Esophagus (tissue), 2 donors: Measurements from ENCODE around the gene TMIE. TPM values are rescaled to one million over a fixed set of nuclear protein-coding genes. Genes with fewer than 3 reads are reported as not detected.

ENCODE experiments used
- H3K27ac ChIP-seq, 2 donors: one replicate each; pipeline ENCODE4 v1.5.1; 2013; ENCODE audit warnings: low read depth in 2 of 2, mild to moderate bottlenecking in 2 of 2, inconsistent platforms in 1 of 2, low read length in 1 of 2, moderate library complexity in 1 of 2
- H3K27me3 ChIP-seq, 2 donors: one replicate each; pipeline ENCODE4 v1.6.1; 2013; ENCODE audit warnings: low read length in 2 of 2, control low read depth in 1 of 2, mild to moderate bottlenecking in 1 of 2; ENCODE audit not compliant: insufficient read depth in 2 of 2, control insufficient read depth in 1 of 2
- H3K36me3 ChIP-seq, 2 donors: one replicate each; pipeline ENCODE4 v1.6.1; 2013; ENCODE audit warnings: low read length in 1 of 2; ENCODE audit not compliant: control insufficient read depth in 2 of 2, insufficient read depth in 2 of 2
- H3K4me1 ChIP-seq, 2 donors: one replicate each; pipeline ENCODE4 v1.6.1; 2013; ENCODE audit warnings: low read length in 1 of 2; ENCODE audit not compliant: control insufficient read depth in 2 of 2, insufficient read depth in 2 of 2
- H3K4me3 ChIP-seq, 2 donors: one replicate each; pipeline ENCODE4 v1.5.1; 2013; ENCODE audit warnings: low read length in 2 of 2, mild to moderate bottlenecking in 2 of 2, low read depth in 1 of 2, moderate library complexity in 1 of 2
- H3K9me3 ChIP-seq, 2 donors: one replicate each; pipeline ENCODE4 v1.6.1; 2013; ENCODE audit warnings: mild to moderate bottlenecking in 2 of 2, low read depth in 1 of 2, low read length in 1 of 2, moderate library complexity in 1 of 2; ENCODE audit not compliant: control insufficient read depth in 2 of 2, insufficient read depth in 1 of 2
- WGBS, 2 donors: extraction: QIAGEN DNeasy Blood & Tissue Kit; methylation state at CpG; one replicate each; pipeline ENCODE4 v1.1.7; 2013; 5-methylcytosine and 5-hydroxymethylcytosine counted together
- polyA plus RNA-seq, 2 donors: library from polyadenylated mRNA; stranded (reverse); fragments of 200-250 nt; gene quantifications; one replicate each; pipeline ENCODE4 v1.2.3, GENCODE V29; 2013
- donor health status: healthy with polysubstance abuse.
- donor health status: Bipolar disorder and iron deficiency.

Gene TMIE
- polyA plus RNA-seq, 2 donors: 1.2 to 2.5 TPM

DNA sequence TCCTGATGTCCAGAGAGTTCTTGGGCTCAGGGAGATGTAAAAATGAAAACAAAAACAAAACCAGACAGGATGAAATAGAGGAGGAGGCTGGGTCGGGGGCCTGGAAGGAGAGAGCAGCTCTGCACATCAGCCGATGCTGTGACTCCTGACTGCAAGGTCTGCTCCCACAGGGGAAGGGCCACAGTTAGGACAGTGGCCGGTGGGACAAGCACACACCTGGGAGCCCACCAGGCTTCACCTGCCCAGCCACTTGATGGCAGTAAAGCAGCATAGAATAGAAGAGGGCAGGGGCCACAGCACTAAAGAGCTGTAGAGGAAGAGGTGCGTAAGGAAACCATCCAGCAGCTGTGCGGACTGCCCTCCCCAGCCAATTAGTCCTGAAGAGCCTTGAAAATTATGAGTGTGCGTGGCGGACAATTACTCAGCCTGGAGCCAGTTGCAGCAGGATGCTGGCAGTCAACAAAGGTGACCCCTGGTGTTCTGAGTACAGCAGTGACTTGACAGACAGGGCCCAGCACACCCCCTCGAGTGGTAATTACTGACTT is 37.5 kb upstream of the TMIE start:
- no peak overlapping the region for H3K4me3 ChIP-seq
- H3K36me3 ChIP-seq: no peaks in the 10 kb centered on the region
- H3K9me3 ChIP-seq: no peaks in the 10 kb centered on the region
- H3K27ac ChIP-seq: no peak overlapping the region
- H3K4me1 ChIP-seq: peaks cover 3 to 19% of the 10 kb centered on the region in 2 donors
- WGBS, 2 donors: 69 to 72% methylated on average over 8 of the region's 8 CpGs
- no peaks in the 10 kb centered on the region for H3K27me3 ChIP-seq

DNA sequence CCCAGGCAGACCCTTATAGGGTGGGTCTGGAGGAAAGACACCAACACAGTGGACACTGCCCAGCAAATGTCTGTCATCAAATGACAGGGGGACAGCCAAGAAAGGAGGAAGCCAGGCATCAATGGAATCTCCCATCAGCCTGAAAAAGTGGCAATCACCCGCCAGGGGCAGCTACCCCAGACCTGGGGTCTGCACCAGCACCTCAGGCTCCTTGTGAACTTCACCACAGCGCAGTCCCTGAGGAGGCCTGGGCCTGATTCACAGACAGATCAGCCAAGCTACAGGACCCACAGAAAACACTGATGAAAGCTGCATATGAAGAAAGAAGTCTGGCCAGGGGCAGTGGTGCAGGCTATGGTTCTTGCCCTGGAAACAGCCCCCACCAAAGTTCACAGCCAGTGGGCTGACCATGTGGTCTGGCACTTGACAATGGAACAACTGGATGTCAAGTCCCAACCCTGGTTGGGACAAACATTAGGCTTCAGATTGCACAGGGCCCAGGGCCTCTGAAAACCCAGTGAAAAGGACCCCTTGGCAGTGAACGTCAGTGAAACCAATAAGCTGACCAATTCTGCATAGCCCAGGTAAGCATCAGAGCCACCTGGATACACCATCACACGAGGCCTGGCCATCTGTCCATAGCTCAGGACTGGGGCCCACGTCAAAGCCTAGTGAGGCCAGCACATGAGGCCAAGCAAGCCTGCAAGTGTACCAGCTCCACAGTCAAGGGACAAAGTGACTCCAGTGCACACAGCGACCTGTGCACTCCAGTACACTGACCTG is 36.8 kb upstream of the TMIE start:
- H3K27me3 ChIP-seq: no peaks in the 10 kb centered on the region
- H3K4me3 ChIP-seq: no peak overlapping the region
- H3K9me3 ChIP-seq: no peaks in the 10 kb centered on the region
- 91% methylated on average over 6 of the region's 6 CpGs for WGBS, 2 donors
- H3K36me3 ChIP-seq: no peaks in the 10 kb centered on the region
- H3K27ac ChIP-seq: no peak overlapping the region
- peaks cover 3 to 19% of the 10 kb centered on the region in 2 donors for H3K4me1 ChIP-seq

DNA sequence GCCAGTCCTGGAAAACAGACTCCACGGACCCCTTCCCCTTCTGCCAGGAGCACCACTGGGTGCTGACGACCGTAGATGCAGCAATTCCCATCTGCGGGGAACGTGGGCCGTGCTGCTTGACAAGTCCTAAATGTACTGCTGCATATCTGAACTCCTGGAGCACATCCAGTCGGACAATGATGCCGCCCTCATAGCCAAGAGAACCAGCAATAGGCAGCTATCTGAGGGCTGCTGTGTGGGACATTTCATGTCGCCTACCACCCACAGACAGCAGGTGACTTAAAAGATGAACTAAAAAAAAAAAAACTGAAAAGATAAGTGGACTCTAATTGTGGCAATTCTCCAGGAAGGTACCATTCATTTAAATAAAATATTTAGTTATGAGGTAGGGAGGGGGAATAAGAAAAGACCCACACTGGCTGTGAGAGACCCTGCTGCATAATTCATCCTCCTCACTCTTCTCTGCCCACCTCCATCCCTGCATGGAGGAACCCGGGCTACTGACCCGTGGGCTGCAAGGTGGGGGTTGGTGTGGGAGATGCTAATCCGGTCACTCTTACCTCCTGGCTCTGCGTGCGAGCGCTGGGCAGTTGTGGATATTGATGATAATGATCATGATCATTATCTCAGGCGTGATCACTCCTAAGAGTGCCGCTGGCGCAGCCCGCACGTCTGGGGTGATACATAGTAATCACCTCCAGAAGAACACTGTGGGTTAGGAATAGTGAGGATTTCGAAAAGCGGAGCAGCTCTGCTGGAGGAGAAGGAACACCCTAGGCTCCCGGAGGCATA is 36.0 kb upstream of the TMIE start:
- WGBS, 2 donors: 74 to 80% methylated on average over 22 to 23 of the region's 23 CpGs
- no peaks in the 10 kb centered on the region for H3K9me3 ChIP-seq
- no peak overlapping the region for H3K4me3 ChIP-seq
- H3K27me3 ChIP-seq: no peaks in the 10 kb centered on the region
- H3K36me3 ChIP-seq: peaks cover 0 to under 1% of the 10 kb centered on the region in 2 donors
- H3K4me1 ChIP-seq: peaks cover 3 to 15% of the 10 kb centered on the region in 2 donors
- no peak overlapping the region for H3K27ac ChIP-seq

DNA sequence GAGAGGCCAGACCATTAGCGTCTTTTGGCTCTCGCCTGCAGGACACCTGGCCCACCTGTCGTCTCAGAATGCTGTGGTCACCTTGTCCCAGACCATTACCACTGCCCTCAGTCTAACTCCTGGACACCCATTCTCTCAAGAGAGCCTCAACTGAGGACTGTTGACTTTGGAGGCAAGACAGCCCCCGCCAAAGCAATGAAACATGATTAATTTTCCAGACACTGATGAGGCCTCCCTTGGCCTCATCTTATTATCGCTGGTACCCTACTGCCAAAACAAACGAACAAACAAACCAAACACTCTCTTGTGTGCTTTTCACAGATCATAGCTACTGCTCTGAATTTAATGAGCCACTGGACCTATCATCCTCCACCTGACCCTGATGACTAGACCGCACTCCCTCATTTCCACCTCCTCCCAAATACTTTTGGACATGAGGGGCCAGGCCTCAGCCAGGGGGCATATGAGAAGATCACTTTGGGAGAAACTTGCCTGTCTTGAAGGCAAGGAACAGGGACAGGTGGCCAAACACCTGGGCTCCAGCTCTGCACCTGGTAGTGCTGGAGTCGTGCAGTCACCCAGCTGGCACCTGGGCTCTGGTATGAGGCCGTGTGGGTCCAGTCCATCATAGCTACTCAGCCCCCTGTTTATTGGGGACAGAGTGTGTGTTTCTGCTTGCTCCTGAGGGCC is 35.3 kb upstream of the TMIE start:
- Histone ChIP-seq H3K9me3 (no peaks in the 10 kb centered on the region), H3K27ac (no peak overlapping the region), H3K36me3 (peaks cover 0 to 8% of the 10 kb centered on the region in 2 donors), H3K4me3 (no peak overlapping the region), H3K27me3 (no peaks in the 10 kb centered on the region), H3K4me1 (peaks cover 0 to 9% of the 10 kb centered on the region in 2 donors)
- 80 to 81% methylated on average over 9 of the region's 9 CpGs for WGBS, 2 donors

DNA sequence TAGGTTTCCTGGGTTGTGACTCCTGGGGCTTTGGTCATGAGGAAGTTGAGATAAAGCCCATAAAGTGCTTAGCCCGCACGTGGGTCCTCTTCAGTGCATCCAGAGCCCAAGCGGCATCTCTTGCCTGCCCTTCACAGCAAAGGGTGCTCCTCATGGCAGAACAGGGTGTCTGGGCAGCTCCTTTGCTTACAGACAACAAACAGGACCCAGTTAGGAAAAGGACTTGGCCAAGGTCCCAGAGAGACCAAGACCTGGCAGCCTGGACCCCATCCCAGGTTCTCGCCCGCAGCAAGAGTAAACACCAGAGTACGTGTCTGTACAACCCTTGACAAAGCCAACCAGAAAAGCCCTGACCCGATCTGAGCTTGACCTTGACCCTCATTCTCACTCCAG is 34.7 kb upstream of the TMIE start:
- WGBS, 2 donors: 49 to 62% methylated on average over 7 of the region's 7 CpGs

DNA sequence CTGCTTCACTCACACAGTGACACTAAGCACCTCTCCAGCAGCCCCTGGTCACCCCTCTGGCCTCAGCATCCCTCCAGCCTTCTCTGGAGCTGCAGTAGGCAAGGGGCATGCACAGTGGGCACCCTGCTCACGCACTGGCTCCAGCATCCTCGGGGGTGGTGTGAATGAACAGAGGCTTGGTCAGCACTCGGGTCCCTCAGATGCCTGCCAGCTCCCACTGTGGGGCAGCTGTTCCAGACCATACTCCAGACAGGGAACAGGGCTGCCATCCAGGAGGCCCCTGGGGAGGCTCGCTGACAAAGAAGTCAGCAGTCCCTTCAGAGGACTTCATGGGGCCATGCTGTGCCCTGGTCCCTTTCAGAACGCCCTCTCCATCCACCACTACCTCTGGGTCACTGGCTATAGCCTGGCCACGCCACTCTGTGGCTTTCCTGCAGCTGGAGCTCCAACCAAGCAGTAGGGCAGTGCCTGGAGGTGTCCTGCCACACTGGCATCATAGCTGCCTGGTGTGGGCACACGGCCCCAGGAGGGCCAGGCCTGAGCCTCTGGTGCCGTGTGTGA is 34.1 kb upstream of the TMIE start:
- H3K27ac ChIP-seq: no peak overlapping the region
- no peaks in the 10 kb centered on the region for H3K9me3 ChIP-seq
- no peaks in the 10 kb centered on the region for H3K27me3 ChIP-seq
- H3K4me3 ChIP-seq: no peak overlapping the region
- peaks cover 0 to 20% of the 10 kb centered on the region in 2 donors for H3K36me3 ChIP-seq
- WGBS, 2 donors: 78 to 86% methylated on average over 8 of the region's 8 CpGs
- peaks cover 0 to 4% of the 10 kb centered on the region in 2 donors for H3K4me1 ChIP-seq

More for the DNA sequence above, 34.7 kb upstream of the TMIE start:
- Histone ChIP-seq H3K27me3 (no peaks in the 10 kb centered on the region), H3K4me1 (peaks cover 0 to 4% of the 10 kb centered on the region in 2 donors), H3K4me3 (no peak overlapping the region), H3K9me3 (no peaks in the 10 kb centered on the region), H3K36me3 (peaks cover 0 to 13% of the 10 kb centered on the region in 2 donors), H3K27ac (no peak overlapping the region)

DNA sequence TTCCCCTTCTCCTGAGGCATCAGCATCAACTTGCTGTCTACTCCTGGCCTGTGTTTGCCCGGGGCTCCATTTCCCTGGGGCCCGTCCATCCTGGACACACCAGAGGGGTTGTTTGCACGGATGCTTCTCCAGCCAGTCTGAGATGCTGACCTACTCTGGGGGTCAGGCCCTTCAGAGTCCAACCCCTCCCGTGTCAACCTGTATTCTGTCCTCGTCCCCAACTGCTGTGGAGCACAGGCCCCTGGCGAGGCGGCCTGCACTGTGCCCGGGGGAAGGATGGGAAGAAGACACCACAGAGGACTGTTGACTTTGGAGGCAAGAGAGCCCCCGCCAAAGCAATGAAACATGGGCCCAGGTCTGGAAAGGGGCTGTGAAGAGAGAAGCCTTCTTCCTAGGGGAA is 33.5 kb upstream of the TMIE start:
- H3K9me3 ChIP-seq: no peaks in the 10 kb centered on the region
- no peak overlapping the region for H3K27ac ChIP-seq
- peaks cover 0 to 20% of the 10 kb centered on the region in 2 donors for H3K36me3 ChIP-seq
- H3K27me3 ChIP-seq: no peaks in the 10 kb centered on the region
- 87 to 91% methylated on average over 9 of the region's 9 CpGs for WGBS, 2 donors
- H3K4me3 ChIP-seq: no peak overlapping the region
- peaks cover 0 to 2% of the 10 kb centered on the region in 2 donors for H3K4me1 ChIP-seq

DNA sequence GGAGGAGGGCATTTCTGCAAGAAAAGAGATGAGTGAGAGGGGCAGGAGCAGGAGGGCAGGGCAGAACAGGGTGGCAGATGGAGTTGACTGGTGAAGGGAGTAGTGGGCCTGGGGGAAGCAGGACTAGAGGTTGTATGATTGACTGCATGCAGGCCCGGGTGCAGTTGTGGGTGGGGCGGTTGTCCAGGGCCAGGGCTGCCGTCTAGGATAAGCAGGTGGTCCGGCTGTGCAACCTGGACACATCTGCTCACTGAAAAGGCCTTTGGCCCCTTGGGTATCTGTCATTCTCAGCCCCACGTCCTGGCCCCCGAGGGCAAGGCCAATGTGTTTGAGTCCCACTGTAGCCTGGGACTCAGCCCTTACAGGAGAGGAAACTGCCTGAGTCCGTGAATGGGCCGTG is 33.1 kb upstream of the TMIE start:
- no peaks in the 10 kb centered on the region for H3K4me1 ChIP-seq
- no peak overlapping the region for H3K27ac ChIP-seq
- peaks cover 0 to 22% of the 10 kb centered on the region in 2 donors for H3K36me3 ChIP-seq
- WGBS, 2 donors: 64 to 66% methylated on average over 8 of the region's 8 CpGs
- H3K27me3 ChIP-seq: no peaks in the 10 kb centered on the region
- H3K9me3 ChIP-seq: no peaks in the 10 kb centered on the region
- H3K4me3 ChIP-seq: no peak overlapping the region

DNA sequence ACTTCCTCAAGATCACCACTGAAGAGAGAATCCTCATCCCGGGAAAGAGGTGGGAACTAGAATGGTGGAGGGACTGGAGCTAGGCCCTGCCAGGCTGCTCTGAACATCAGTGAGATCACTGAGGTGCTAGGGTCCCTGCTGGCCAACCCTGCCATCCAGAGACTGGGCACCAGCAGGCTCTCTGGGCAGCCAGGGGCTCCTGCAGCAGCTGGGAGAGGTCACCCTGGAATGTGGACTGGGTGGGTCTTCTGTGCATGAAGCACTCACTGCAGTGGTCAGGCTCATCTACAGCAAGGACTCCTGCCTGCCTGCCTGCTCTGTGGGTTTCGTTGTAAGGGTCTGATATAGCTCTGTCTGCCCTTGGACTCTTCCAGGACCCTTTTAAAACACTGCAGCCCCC is 32.6 kb upstream of the TMIE start:
- H3K27ac ChIP-seq: no peak overlapping the region
- no peaks in the 10 kb centered on the region for H3K9me3 ChIP-seq
- no peaks in the 10 kb centered on the region for H3K27me3 ChIP-seq
- no peaks in the 10 kb centered on the region for H3K4me1 ChIP-seq
- WGBS, 2 donors: 78 to 79% methylated on average over 2 of the region's 2 CpGs
- H3K36me3 ChIP-seq: peaks cover 3 to 27% of the 10 kb centered on the region in 2 donors
- no peak overlapping the region for H3K4me3 ChIP-seq
